ENCODE data around the gene NEBL. TPM values are rescaled to one million over a fixed set of nuclear protein-coding genes. Genes with fewer than 3 reads are reported as not detected.

NEBL gene
- total and polyA plus RNA-seq, 9 of the 15 experiments (the other 6 are each of a cell fraction or from before 2014, with no cell fraction given): 0.82 to 14.6 (median 9.8) TPM

GRCh38 chr10:20767028-20767427 is 130.1 kb downstream of the NEBL start:
- WGBS (ENCODE audit: insufficient coverage, low coverage, missing lambda C conversion rate): 0% methylated on average over 2 of the region's 2 CpGs
- in situ Hi-C loops (cut with MboI): no loop called here
- DNase-seq (ENCODE audit: extremely low read depth in 1 of 4, low spot score in 3 of 4) (no peak), ATAC-seq (no peak), FAIRE-seq (no peak)
- Histone ChIP-seq H3K4me1 (replicated peaks in 1 of 2; ENCODE audit: control insufficient read depth in 2 of 2, insufficient read depth in 2 of 2, low read length in 2 of 2) (no peaks in the 10 kb centered on the region), H3K36me3 (ENCODE audit: control insufficient read depth, insufficient read depth, low read length) (no peaks in the 10 kb centered on the region), H2AFZ (ENCODE audit: low read depth, low read length) (no peak overlapping the region), H3K79me2 (ENCODE audit: control insufficient read depth, insufficient read depth, low read length) (no peaks in the 10 kb centered on the region), H3K9ac (ENCODE audit: insufficient read depth in 1 of 2, low read depth in 2 of 2, low read length in 2 of 2) (no peak overlapping the region), H3K4me2 (ENCODE audit: insufficient read depth, low read length) (no peak overlapping the region), H3K4me3 (no peak overlapping the region), H3K27ac (ENCODE audit: extremely low read depth, low read depth, low read length) (no peak overlapping the region), H3K9me1 (ENCODE audit: control insufficient read depth, insufficient read depth, low read length) (no peaks in the 10 kb centered on the region), H3K9me3 (replicated peaks; ENCODE audit: control insufficient read depth, insufficient read depth, low read depth, low read length) (no peaks in the 10 kb centered on the region), H4K20me1 (replicated peaks; ENCODE audit: control insufficient read depth, insufficient read depth, low read length) (no peaks in the 10 kb centered on the region), H3K27me3 (ENCODE audit: control insufficient read depth in 2 of 2, insufficient read depth in 2 of 2, low read length in 2 of 2) (no peaks in the 10 kb centered on the region)
- POLR2A ChIA-PET: no interaction called here
- CTCF ChIA-PET (ENCODE audit: low intra/inter-chr PET ratio): no interaction called here
- BruUV-seq (replicated peaks): no TSS peak
- TF ChIP-seq ZNF121 (CRISPR knock-in tag; conservative IDR thresholded peaks at IDR 0.05): no peak
- no peak for TF ChIP-seq RFX1 (IDR thresholded peaks at IDR 0.05)
- TF ChIP-seq YBX1 (IDR thresholded peaks at IDR 0.05): no peak
- no peak for TF ChIP-seq GTF2E2 (tag; IDR thresholded peaks at IDR 0.05)
- TF ChIP-seq ARNT (IDR thresholded peaks at IDR 0.05): no peak
- intact Hi-C loops (cut with micrococcal nuclease): no loop called here

DNA sequence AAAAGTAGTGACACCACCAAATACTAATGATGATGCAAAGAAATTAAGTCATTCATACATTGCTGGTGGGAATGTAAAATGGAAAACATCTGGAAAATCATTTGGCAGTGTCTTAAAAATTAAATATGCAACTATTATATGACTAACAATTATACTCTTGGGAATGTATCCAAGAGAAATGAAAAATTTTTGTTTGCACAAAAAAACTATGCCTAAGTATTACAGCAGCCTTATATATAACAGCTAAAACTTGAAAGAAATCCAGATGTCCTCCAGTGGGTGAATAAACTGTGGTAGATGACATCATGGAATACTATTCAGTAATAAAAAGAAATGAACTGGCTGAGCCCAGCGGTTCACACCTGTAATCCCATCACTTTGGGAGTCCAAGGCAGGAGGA is 132.0 kb downstream of the NEBL start:
- H3K9me3 ChIP-seq (replicated peaks; ENCODE audit: control insufficient read depth, insufficient read depth, low read depth, low read length): no peaks in the 10 kb centered on the region
- intact Hi-C loops (cut with micrococcal nuclease): no loop called here
- no peak overlapping the region for H3K9ac ChIP-seq (ENCODE audit: insufficient read depth in 1 of 2, low read depth in 2 of 2, low read length in 2 of 2)
- H3K79me2 ChIP-seq (ENCODE audit: control insufficient read depth, insufficient read depth, low read length): no peaks in the 10 kb centered on the region
- FAIRE-seq (no peak), DNase-seq (ENCODE audit: extremely low read depth in 1 of 4, low spot score in 3 of 4) (no peak), ATAC-seq (no peak)
- no peaks in the 10 kb centered on the region for H3K4me1 ChIP-seq (replicated peaks in 1 of 2; ENCODE audit: control insufficient read depth in 2 of 2, insufficient read depth in 2 of 2, low read length in 2 of 2)
- H3K27me3 ChIP-seq (ENCODE audit: control insufficient read depth in 2 of 2, insufficient read depth in 2 of 2, low read length in 2 of 2): no peaks in the 10 kb centered on the region
- H3K36me3 ChIP-seq (ENCODE audit: control insufficient read depth, insufficient read depth, low read length): no peaks in the 10 kb centered on the region
- H4K20me1 ChIP-seq (replicated peaks; ENCODE audit: control insufficient read depth, insufficient read depth, low read length): no peaks in the 10 kb centered on the region
- in situ Hi-C loops (cut with MboI): no loop called here
- no peaks in the 10 kb centered on the region for H3K9me1 ChIP-seq (ENCODE audit: control insufficient read depth, insufficient read depth, low read length)
- no peak overlapping the region for H3K4me3 ChIP-seq
- BruUV-seq (replicated peaks): no TSS peak
- no peak overlapping the region for H3K4me2 ChIP-seq (ENCODE audit: insufficient read depth, low read length)
- H2AFZ ChIP-seq (ENCODE audit: low read depth, low read length): no peak overlapping the region
- 0% methylated on average over 1 of the region's 1 CpG for WGBS (ENCODE audit: insufficient coverage, low coverage, missing lambda C conversion rate)
- ChIA-PET POLR2A (no interaction called here), CTCF (ENCODE audit: low intra/inter-chr PET ratio) (no interaction called here)
- H3K27ac ChIP-seq (ENCODE audit: extremely low read depth, low read depth, low read length): no peak overlapping the region
- TF ChIP-seq ZBTB7A (IDR thresholded peaks at IDR 0.05; ENCODE audit: borderline replicate concordance, control insufficient read depth, low read depth, low read length): no peak
- TF ChIP-seq, protein P1, sequence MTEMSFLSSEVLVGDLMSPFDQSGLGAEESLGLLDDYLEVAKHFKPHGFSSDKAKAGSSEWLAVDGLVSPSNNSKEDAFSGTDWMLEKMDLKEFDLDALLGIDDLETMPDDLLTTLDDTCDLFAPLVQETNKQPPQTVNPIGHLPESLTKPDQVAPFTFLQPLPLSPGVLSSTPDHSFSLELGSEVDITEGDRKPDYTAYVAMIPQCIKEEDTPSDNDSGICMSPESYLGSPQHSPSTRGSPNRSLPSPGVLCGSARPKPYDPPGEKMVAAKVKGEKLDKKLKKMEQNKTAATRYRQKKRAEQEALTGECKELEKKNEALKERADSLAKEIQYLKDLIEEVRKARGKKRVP (CRISPR knock-in tag; IDR thresholded peaks at IDR 0.05): no peak
- TF ChIP-seq MAZ (CRISPR knock-in tag; conservative IDR thresholded peaks at IDR 0.05 in 1 of 2, IDR thresholded peaks at IDR 0.05 in 1 of 2): no peak
- TF ChIP-seq POLR2AphosphoS2 (IDR thresholded peaks at IDR 0.05; ENCODE audit: low read length): no peak
- no peak for TF ChIP-seq TCFL5 (CRISPR knock-in tag; conservative IDR thresholded peaks at IDR 0.05)
- no peak for TF ChIP-seq ARID1B (IDR thresholded peaks at IDR 0.05)
- no peak for TF ChIP-seq CCNT2 (IDR thresholded peaks at IDR 0.05; ENCODE audit: borderline replicate concordance, extremely low read depth, insufficient read length, low read depth, low read length)
- TF ChIP-seq DPF2 (IDR thresholded peaks at IDR 0.05): no peak
- TF ChIP-seq DDX20 (tag; IDR thresholded peaks at IDR 0.05; ENCODE audit: low read depth): no peak
- TF ChIP-seq COPS2 (conservative IDR thresholded peaks at IDR 0.05): no peak
- TF ChIP-seq, protein P2, sequence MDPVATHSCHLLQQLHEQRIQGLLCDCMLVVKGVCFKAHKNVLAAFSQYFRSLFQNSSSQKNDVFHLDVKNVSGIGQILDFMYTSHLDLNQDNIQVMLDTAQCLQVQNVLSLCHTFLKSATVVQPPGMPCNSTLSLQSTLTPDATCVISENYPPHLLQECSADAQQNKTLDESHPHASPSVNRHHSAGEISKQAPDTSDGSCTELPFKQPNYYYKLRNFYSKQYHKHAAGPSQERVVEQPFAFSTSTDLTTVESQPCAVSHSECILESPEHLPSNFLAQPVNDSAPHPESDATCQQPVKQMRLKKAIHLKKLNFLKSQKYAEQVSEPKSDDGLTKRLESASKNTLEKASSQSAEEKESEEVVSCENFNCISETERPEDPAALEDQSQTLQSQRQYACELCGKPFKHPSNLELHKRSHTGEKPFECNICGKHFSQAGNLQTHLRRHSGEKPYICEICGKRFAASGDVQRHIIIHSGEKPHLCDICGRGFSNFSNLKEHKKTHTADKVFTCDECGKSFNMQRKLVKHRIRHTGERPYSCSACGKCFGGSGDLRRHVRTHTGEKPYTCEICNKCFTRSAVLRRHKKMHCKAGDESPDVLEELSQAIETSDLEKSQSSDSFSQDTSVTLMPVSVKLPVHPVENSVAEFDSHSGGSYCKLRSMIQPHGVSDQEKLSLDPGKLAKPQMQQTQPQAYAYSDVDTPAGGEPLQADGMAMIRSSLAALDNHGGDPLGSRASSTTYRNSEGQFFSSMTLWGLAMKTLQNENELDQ (CRISPR knock-in tag; IDR thresholded peaks at IDR 0.05; ENCODE audit: borderline replicate concordance): no peak
